Thyroid gland (tissue), 4 donors: ENCODE results near the gene MAP7. TPM values are rescaled to one million over a fixed set of nuclear protein-coding genes. Genes with fewer than 3 reads are reported as not detected.
"Not testable (repeated sequence)": the region's sequence is repeated elsewhere in the genome, so short reads cannot be mapped to it uniquely, and the experiment has no call there.

Experiments
- DNase-seq, 2 donors: peaks; one replicate each; pipeline ENCODE4 v3.0.0-alpha.2; 2019
- H3K27ac ChIP-seq, 3 donors: fragments of 200-600 bp; sonication (generic); 1 replicate in 2 of 3; 2 replicates in 1 of 3; pipeline ENCODE4 v1.5.1; 2016 to 2019; ENCODE audit warnings: mild to moderate bottlenecking in 1 of 3, moderate library complexity in 1 of 3
- H3K27me3 ChIP-seq: fragments of 200-600 bp; sonication (generic); one replicate; pipeline ENCODE4 v1.5.1; 2019
- H3K36me3 ChIP-seq, 2 donors: fragments of 200-600 bp; sonication (generic); one replicate each; pipeline ENCODE4 v1.5.1; 2016 to 2019
- H3K4me1 ChIP-seq, 2 donors: fragments of 200-600 bp; sonication (generic); one replicate each; pipeline ENCODE4 v1.5.1; 2017 to 2019
- H3K4me3 ChIP-seq, 3 donors: fragments of 200-600 bp; sonication (generic); replicated peaks in 1 of 3; 1 replicate in 2 of 3; 2 replicates in 1 of 3; pipeline ENCODE4 v1.5.1; 2016; ENCODE audit warnings: mild to moderate bottlenecking in 1 of 3
- H3K9me3 ChIP-seq: fragments of 200-600 bp; sonication (generic); one replicate; pipeline ENCODE4 v1.5.1; 2017
- CTCF ChIP-seq, 6 experiments: fragments of 200-600 bp in 3 of 6; fragments of 450-650 bp in 3 of 6; sonication (generic) in 3 of 6; IDR thresholded peaks; one replicate each; pipeline ENCODE4 v1.5.1; 2016 to 2019; ENCODE audit warnings: antibody characterized with exemption in 6 of 6, mild to moderate bottlenecking in 2 of 6, inconsistent platforms in 1 of 6, moderate library complexity in 1 of 6
- POLR2A ChIP-seq, 2 donors: fragments of 450-650 bp; IDR thresholded peaks; one replicate each; pipeline ENCODE4 v1.6.1; 2017; ENCODE audit warnings: antibody characterized with exemption in 2 of 2, mild to moderate bottlenecking in 2 of 2, moderate library complexity in 1 of 2
- WGBS, 2 donors: methylation state at CpG; one replicate each; pipeline ENCODE4 v1.1.5; 2017; 5-methylcytosine and 5-hydroxymethylcytosine counted together
- intact Hi-C: fragments of 100-400 bp; cut with DNase I; formaldehyde crosslinking; loops from one replicate; pipeline ENCODE4 v1.15.1; 2023
- total RNA-seq, 4 donors: library from RNA; depleted of rRNA; stranded (reverse); fragments of >200 nt; gene quantifications; one replicate each; pipeline ENCODE4 v1.2.3, GENCODE V29; 2016

The MAP7 gene
- total RNA-seq, 4 donors from 2014 or later, result 24.5 to 46.0 (median 36.0) TPM

GRCh38 chr6:136593748-136594490 lies 43.7 kb upstream of the MAP7 start:
- Histone ChIP-seq H3K27me3 (no peaks in the 10 kb centered on the region), H3K4me1 (peaks cover under 1 to 18% of the 10 kb centered on the region in 2 donors), H3K9me3 (no peaks in the 10 kb centered on the region), H3K27ac (no peak overlapping the region), H3K36me3 (peaks cover 19 to 28% of the 10 kb centered on the region in 2 donors), H3K4me3 (no peak overlapping the region)
- TF ChIP-seq CTCF (IDR thresholded peaks at IDR 0.05), result no peak
- no peak for TF ChIP-seq POLR2A (IDR thresholded peaks at IDR 0.05)
- intact Hi-C loops, result no loop called here
- 73 to 77% methylated on average over 6 of the region's 6 CpGs for WGBS, 2 donors
- DNase-seq, result no peak

- WGBS, 2 donors, result 86% methylated on average over 2 of the region's 2 CpGs
- Histone ChIP-seq H3K36me3 (peaks cover 19 to 28% of the 10 kb centered on the region in 2 donors), H3K4me3 (no peak overlapping the region), H3K4me1 (peaks cover 0 to 10% of the 10 kb centered on the region in 2 donors), H3K9me3 (no peaks in the 10 kb centered on the region), H3K27me3 (no peaks in the 10 kb centered on the region), H3K27ac (peak overlapping the region in 1 of 3 donors; percentile 19)
- intact Hi-C loops, result no loop called here
- TF ChIP-seq POLR2A (IDR thresholded peaks at IDR 0.05) (no peak), CTCF (IDR thresholded peaks at IDR 0.05) (no peak)
- DNase-seq, result no peak
Observed at GRCh38 chr6:136592930-136593673, 42.9 kb upstream of the MAP7 start.

GRCh38 chr6:136591617-136592016 lies 41.4 kb upstream of the MAP7 start:
- Histone ChIP-seq H3K27me3 (no peaks in the 10 kb centered on the region), H3K27ac (no peak overlapping the region), H3K4me3 (no peak overlapping the region), H3K9me3 (no peaks in the 10 kb centered on the region), H3K4me1 (peaks cover 0 to 5% of the 10 kb centered on the region in 2 donors), H3K36me3 (peaks cover 19 to 28% of the 10 kb centered on the region in 2 donors)
- intact Hi-C loops, result no loop called here
- WGBS, 2 donors, result 88 to 92% methylated on average over 1 of the region's 1 CpG
- TF ChIP-seq CTCF (IDR thresholded peaks at IDR 0.05) (no peak), POLR2A (IDR thresholded peaks at IDR 0.05) (no peak)
- no peak for DNase-seq

GRCh38 chr6:136590846-136591245 lies 40.6 kb upstream of the MAP7 start:
- H3K27ac ChIP-seq, intact Hi-C loops, H3K9me3 ChIP-seq, H3K27me3 ChIP-seq, H3K4me3 ChIP-seq, DNase-seq: not testable (repeated sequence)
- Histone ChIP-seq H3K4me1 (peaks cover 0 to 13% of the 10 kb centered on the region in 2 donors), H3K36me3 (peaks cover 19 to 28% of the 10 kb centered on the region in 2 donors)
- WGBS, 2 donors, result 98 to 100% methylated on average over 2 of the region's 2 CpGs

- 100% methylated on average over 1 of the region's 1 CpG for WGBS, 2 donors
- DNase-seq, result no peak
- no peak for TF ChIP-seq POLR2A (IDR thresholded peaks at IDR 0.05)
- no peak for TF ChIP-seq CTCF (IDR thresholded peaks at IDR 0.05)
- Histone ChIP-seq H3K27ac (no peak overlapping the region), H3K27me3 (no peaks in the 10 kb centered on the region), H3K9me3 (no peaks in the 10 kb centered on the region), H3K4me3 (no peak overlapping the region), H3K36me3 (peaks cover 20 to 28% of the 10 kb centered on the region in 2 donors), H3K4me1 (peaks cover 0 to 20% of the 10 kb centered on the region in 2 donors)
- intact Hi-C loops, result loop anchor here (10.0 kb wide), 1 partner anchor 57 kb away; no protein-coding TSS in a partner anchor
Observed at GRCh38 chr6:136587527-136587926, 37.3 kb upstream of the MAP7 start.
